BJ (cell line): Measurements from ENCODE around the gene SUMF2. TPM values are rescaled to one million over a fixed set of nuclear protein-coding genes. Genes with fewer than 3 reads are reported as not detected.

Experiments used
- CTCF ChIA-PET: fragments of 350-600 bp; formaldehyde crosslinking; extraction: SDS; loops from one replicate; lab custom pipeline; 2021; ENCODE audit warnings: antibody characterized with exemption, inconsistent platforms; lab: Yijun Ruan, JAX
- POLR2A ChIA-PET: fragments of 300-600 bp; sonication (Branson Sonifier 250); formaldehyde crosslinking; extraction: SDS; loops from one replicate; lab custom pipeline; 2021; ENCODE audit warnings: antibody characterized with exemption; lab: Charles Lee
- DNase-seq: peaks from one replicate; pipeline ENCODE4 v3.0.0-alpha.2; 2011; ENCODE audit warnings: low read depth
- H3K27me3 ChIP-seq: 2 replicates; pipeline ENCODE4 v1.6.0; 2011; ENCODE audit warnings: low read length; ENCODE audit not compliant: control insufficient read depth, insufficient read depth
- H3K36me3 ChIP-seq: 2 replicates; pipeline ENCODE4 v1.5.1; 2011; ENCODE audit warnings: low read length; ENCODE audit not compliant: control insufficient read depth, insufficient read depth
- H3K4me3 ChIP-seq: 2 replicates; pipeline ENCODE4 v1.5.1; 2011; ENCODE audit warnings: low read depth, mild to moderate bottlenecking, control low read depth, low read length
- polyA plus RNA-seq: library from polyadenylated mRNA; depleted of rRNA; stranded (reverse); fragments of >200 nt; gene quantifications from 2 replicates; pipeline ENCODE4 v1.2.3, GENCODE V29; 2011; rRNA removed
- small RNA-seq: library from RNA; depleted of rRNA; stranded (forward); fragments of <200 nt; gene quantifications from one replicate; pipeline ENCODE3, GENCODE V24; 2012; ENCODE audit warnings: low replicate concordance, low read depth; ENCODE audit not compliant: insufficient read length
- TF ChIP-seq, protein P1 (sequence below): IDR thresholded peaks from 2 replicates; pipeline ENCODE4 v1.5.1; 2011; ENCODE audit warnings: low read depth, mild to moderate bottlenecking, control low read depth, inconsistent platforms, low read length, moderate library complexity; ENCODE audit not compliant: insufficient read depth

SUMF2 gene
- polyA plus RNA-seq, 1 experiment: 153 TPM

DNA sequence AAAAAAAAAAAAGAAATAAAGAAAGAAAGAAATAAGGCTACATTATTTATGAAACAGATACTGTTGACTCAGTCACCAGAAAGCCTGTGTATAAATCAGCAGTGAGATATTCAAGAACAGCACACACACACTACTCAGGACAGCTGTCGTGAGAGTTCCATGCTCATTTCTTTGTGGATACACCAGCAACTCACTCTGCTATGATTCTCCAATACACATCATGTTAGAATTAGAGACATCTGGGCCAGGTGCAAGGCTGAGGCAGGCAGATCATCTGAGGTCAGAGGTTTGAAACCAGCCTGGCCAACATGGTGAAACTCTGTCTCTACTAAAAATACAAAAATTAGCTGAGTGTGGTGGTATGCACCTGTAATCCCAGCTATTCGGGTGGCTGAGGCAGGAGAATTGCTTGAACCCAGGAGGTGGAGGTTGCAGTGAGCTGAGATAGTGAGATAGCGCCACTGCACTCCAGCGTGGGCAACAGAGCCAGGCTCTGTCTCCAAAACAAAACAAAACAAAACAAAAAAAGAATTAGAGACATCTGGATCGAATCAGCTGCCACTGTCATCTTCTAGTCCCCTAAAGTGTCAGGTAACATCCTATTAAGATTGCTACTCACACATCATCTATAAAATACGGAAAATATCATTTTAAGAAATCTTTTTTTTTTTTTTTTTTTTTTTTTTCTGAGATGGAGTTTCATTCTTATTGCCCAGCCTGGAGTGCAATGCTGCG lies 63.3 kb downstream of the SUMF2 start:
- Histone ChIP-seq H3K27me3 (no peaks in the 10 kb centered on the region), H3K4me3 (no peak overlapping the region), H3K36me3 (no peaks in the 10 kb centered on the region)
- TF ChIP-seq, protein P1, sequence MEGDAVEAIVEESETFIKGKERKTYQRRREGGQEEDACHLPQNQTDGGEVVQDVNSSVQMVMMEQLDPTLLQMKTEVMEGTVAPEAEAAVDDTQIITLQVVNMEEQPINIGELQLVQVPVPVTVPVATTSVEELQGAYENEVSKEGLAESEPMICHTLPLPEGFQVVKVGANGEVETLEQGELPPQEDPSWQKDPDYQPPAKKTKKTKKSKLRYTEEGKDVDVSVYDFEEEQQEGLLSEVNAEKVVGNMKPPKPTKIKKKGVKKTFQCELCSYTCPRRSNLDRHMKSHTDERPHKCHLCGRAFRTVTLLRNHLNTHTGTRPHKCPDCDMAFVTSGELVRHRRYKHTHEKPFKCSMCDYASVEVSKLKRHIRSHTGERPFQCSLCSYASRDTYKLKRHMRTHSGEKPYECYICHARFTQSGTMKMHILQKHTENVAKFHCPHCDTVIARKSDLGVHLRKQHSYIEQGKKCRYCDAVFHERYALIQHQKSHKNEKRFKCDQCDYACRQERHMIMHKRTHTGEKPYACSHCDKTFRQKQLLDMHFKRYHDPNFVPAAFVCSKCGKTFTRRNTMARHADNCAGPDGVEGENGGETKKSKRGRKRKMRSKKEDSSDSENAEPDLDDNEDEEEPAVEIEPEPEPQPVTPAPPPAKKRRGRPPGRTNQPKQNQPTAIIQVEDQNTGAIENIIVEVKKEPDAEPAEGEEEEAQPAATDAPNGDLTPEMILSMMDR: no peak
- POLR2A ChIA-PET: no interaction called here
- no peak for DNase-seq
- CTCF ChIA-PET: no interaction called here

Small RNA genes within 50 kb of the gene (small RNA-seq; reads per million reads assigned to genes)
- not detected for gene SNORA15
- not detected for gene SNORA22B

Other genes with a start within 250 kb of the SUMF2 start
- not detected in 2 replicates for gene SEPTIN14, start 201.5 kb upstream of the SUMF2 start, polyA plus RNA-seq
- 0.99 and 1.8 TPM in 2 replicates for gene ZNF713, start 176.8 kb upstream of the SUMF2 start, polyA plus RNA-seq
- 8.5 and 13.6 TPM in 2 replicates for gene MRPS17, start 112.4 kb upstream of the SUMF2 start, polyA plus RNA-seq
- gene NIPSNAP2, start 99.7 kb upstream of the SUMF2 start, polyA plus RNA-seq: 31.1 and 53.6 TPM in 2 replicates
- gene PSPH, start 12.8 kb upstream of the SUMF2 start, polyA plus RNA-seq: 62.0 and 76.2 TPM in 2 replicates
- gene CCT6A, start 12.5 kb upstream of the SUMF2 start, polyA plus RNA-seq: 110 and 159 TPM in 2 replicates
- 0.16 and 0.39 TPM in 2 replicates for gene PHKG1, start 28.7 kb downstream of the SUMF2 start, polyA plus RNA-seq
- gene CHCHD2, start 42.2 kb downstream of the SUMF2 start, polyA plus RNA-seq: 299 and 342 TPM in 2 replicates
- gene NUPR2, start 52.1 kb downstream of the SUMF2 start, polyA plus RNA-seq: not detected in 2 replicates